ENCODE results near the gene CRIP2.

CRIP2 gene

GRCh38 chr14:105473033-105473676, 1.5 kb upstream of the CRIP2 start:
- DNase-seq: no peak
- Histone ChIP-seq H3K9ac (ENCODE audit: low read depth, low read length) (no peak overlapping the region), H4K20me1 (ENCODE audit: insufficient read depth, low read length) (peaks cover 36% of the 10 kb centered on the region), H3K27ac (ENCODE audit: low read length) (no peak overlapping the region), H3K27me3 (ENCODE audit: insufficient read depth, low read length, poor library complexity) (peaks cover 5% of the 10 kb centered on the region), H3K79me2 (ENCODE audit: insufficient read depth, low read length) (no peaks in the 10 kb centered on the region), H3K4me2 (ENCODE audit: insufficient read depth, low read length) (peak overlapping the region; percentile 80), H2AFZ (ENCODE audit: low read depth, low read length) (no peak overlapping the region), H3K9me3 (ENCODE audit: insufficient read depth, low read length, severe bottlenecking) (no peaks in the 10 kb centered on the region), H3K4me1 (ENCODE audit: insufficient read depth, low read length) (peaks cover 19% of the 10 kb centered on the region), H3K36me3 (ENCODE audit: insufficient read depth, low read length) (peaks cover 16% of the 10 kb centered on the region), H3K4me3 (ENCODE audit: low read depth in 1 of 2, low read length in 2 of 2) (no peak overlapping the region)
- TF ChIP-seq EZH2 (IDR thresholded peaks at IDR 0.05; ENCODE audit: borderline replicate concordance, low read depth, low read length, severe bottlenecking) (no peak), CTCF (IDR thresholded peaks at IDR 0.05; ENCODE audit: borderline replicate concordance, extremely low read depth, low read length, poor library complexity, severe bottlenecking) (no peak)
- no peak for ATAC-seq (ENCODE audit: insufficient read depth, low read depth)

- H3K27ac ChIP-seq (ENCODE audit: low read length): no peak overlapping the region
- H3K4me2 ChIP-seq (ENCODE audit: insufficient read depth, low read length): peak overlapping the region; percentile 80
- peaks cover 19% of the 10 kb centered on the region for H3K4me1 ChIP-seq (ENCODE audit: insufficient read depth, low read length)
- ATAC-seq (ENCODE audit: insufficient read depth, low read depth) (peak; percentile 90), DNase-seq (peak; percentile 90)
- peaks cover 36% of the 10 kb centered on the region for H4K20me1 ChIP-seq (ENCODE audit: insufficient read depth, low read length)
- peaks cover 8% of the 10 kb centered on the region for H3K27me3 ChIP-seq (ENCODE audit: insufficient read depth, low read length, poor library complexity)
- peak overlapping the region; percentile 34; the same call in 1 of the 2 replicates for H3K9ac ChIP-seq (ENCODE audit: low read depth, low read length)
- H3K79me2 ChIP-seq (ENCODE audit: insufficient read depth, low read length): no peaks in the 10 kb centered on the region
- H3K9me3 ChIP-seq (ENCODE audit: insufficient read depth, low read length, severe bottlenecking): no peaks in the 10 kb centered on the region
- H2AFZ ChIP-seq (ENCODE audit: low read depth, low read length): no peak overlapping the region
- peaks cover 10% of the 10 kb centered on the region for H3K36me3 ChIP-seq (ENCODE audit: insufficient read depth, low read length)
- H3K4me3 ChIP-seq (ENCODE audit: low read depth in 1 of 2, low read length in 2 of 2): peak overlapping the region in 1 of 2 experiments; percentile 54; a peak in 2 of 4 replicates
- TF ChIP-seq EZH2 (IDR thresholded peaks at IDR 0.05; ENCODE audit: borderline replicate concordance, low read depth, low read length, severe bottlenecking): no peak
- TF ChIP-seq CTCF (IDR thresholded peaks at IDR 0.05; ENCODE audit: borderline replicate concordance, extremely low read depth, low read length, poor library complexity, severe bottlenecking): no peak
Observed at GRCh38 chr14:105473677-105474482, 741 bp upstream of the CRIP2 start.

- Histone ChIP-seq H3K36me3 (ENCODE audit: insufficient read depth, low read length) (no peaks in the 10 kb centered on the region), H4K20me1 (ENCODE audit: insufficient read depth, low read length) (peaks cover 39% of the 10 kb centered on the region), H3K4me1 (ENCODE audit: insufficient read depth, low read length) (peaks cover 20% of the 10 kb centered on the region), H3K27ac (ENCODE audit: low read length) (no peak overlapping the region), H3K27me3 (ENCODE audit: insufficient read depth, low read length, poor library complexity) (peaks cover 16% of the 10 kb centered on the region), H3K9me3 (ENCODE audit: insufficient read depth, low read length, severe bottlenecking) (no peaks in the 10 kb centered on the region), H3K79me2 (ENCODE audit: insufficient read depth, low read length) (no peaks in the 10 kb centered on the region), H2AFZ (ENCODE audit: low read depth, low read length) (no peak overlapping the region), H3K4me3 (ENCODE audit: low read depth in 1 of 2, low read length in 2 of 2) (no peak overlapping the region; a peak in 1 of 4 replicates), H3K9ac (ENCODE audit: low read depth, low read length) (no peak overlapping the region), H3K4me2 (ENCODE audit: insufficient read depth, low read length) (peak overlapping the region; percentile 80)
- TF ChIP-seq CTCF (IDR thresholded peaks at IDR 0.05; ENCODE audit: borderline replicate concordance, extremely low read depth, low read length, poor library complexity, severe bottlenecking) (no peak), EZH2 (IDR thresholded peaks at IDR 0.05; ENCODE audit: borderline replicate concordance, low read depth, low read length, severe bottlenecking) (no peak)
- ATAC-seq (ENCODE audit: insufficient read depth, low read depth) (no peak), DNase-seq (no peak)
Observed at GRCh38 chr14:105475269-105476096, 862 bp downstream of the CRIP2 start.
